GM12872 (cell line): ENCODE measurements around the gene PRDM2.

Experiments
- CTCF ChIP-seq: IDR thresholded peaks from 3 replicates; pipeline ENCODE4 v1.5.1; 2011; ENCODE audit warnings: low read depth, mild to moderate bottlenecking, low read length, moderate library complexity; ENCODE audit not compliant: insufficient read depth

The PRDM2 gene

GRCh38 chr1:13756557-13757315 is 56.7 kb downstream of the PRDM2 start:
- TF ChIP-seq CTCF, result no peak

GRCh38 chr1:13757693-13758092 is 57.7 kb downstream of the PRDM2 start:
- no peak for TF ChIP-seq CTCF

- no peak; the same call in 2 of the 3 replicates for TF ChIP-seq CTCF
Measured at GRCh38 chr1:13759072-13759471, 59.1 kb downstream of the PRDM2 start.

- no peak for TF ChIP-seq CTCF
Measured at GRCh38 chr1:13760340-13760739, 60.4 kb downstream of the PRDM2 start.

GRCh38 chr1:13760921-13761320 is 60.9 kb downstream of the PRDM2 start:
- no peak for TF ChIP-seq CTCF

GRCh38 chr1:13761883-13762282 is 61.9 kb downstream of the PRDM2 start:
- TF ChIP-seq CTCF, result no peak

- no peak for TF ChIP-seq CTCF
Measured at GRCh38 chr1:13762642-13763041, 62.7 kb downstream of the PRDM2 start.
